HepG2 (cell line): Measurements from ENCODE around the gene CBX2.

Source experiments
- IKZF4 ChIP-seq: sonication (generic); formaldehyde crosslinking; IDR thresholded peaks from 2 replicates; pipeline ENCODE4 v1.5.1; 2020; ENCODE audit warnings: borderline replicate concordance, mild to moderate bottlenecking, low read depth, missing genetic modification reagents; ENCODE audit errors: not compliant biosample characterization
- JUND ChIP-seq: sonication (generic); formaldehyde crosslinking; IDR thresholded peaks from 2 replicates; pipeline ENCODE4 v1.8.0; 2022; ENCODE audit warnings: mild to moderate bottlenecking, missing genetic modification reagents
- MLLT10 ChIP-seq: sonication (generic); formaldehyde crosslinking; IDR thresholded peaks from 2 replicates; pipeline ENCODE4 v1.4.0; 2020; ENCODE audit warnings: missing genetic modification reagents
- NONO ChIP-seq, 2 experiments: fragments of 450-650 bp in 1 of 2; sonication (generic) in 1 of 2; formaldehyde crosslinking in 1 of 2; IDR thresholded peaks in 1 of 2; conservative IDR thresholded peaks in 1 of 2; 2 replicates each; pipeline versions ENCODE4 v1.6.1 to v1.8.0; 2017 to 2022; ENCODE audit warnings: mild to moderate bottlenecking in 1 of 2, missing genetic modification reagents in 1 of 2, moderate library complexity in 1 of 2
- TP53 ChIP-seq: sonication (generic); formaldehyde crosslinking; conservative IDR thresholded peaks from 2 replicates; pipeline ENCODE4 v1.4.0; 2020; ENCODE audit warnings: missing genetic modification reagents
- XRCC5 ChIP-seq: fragments of 200-400 bp; formaldehyde crosslinking; optimal IDR thresholded peaks from 2 replicates; pipeline ENCODE3; 2017; ENCODE audit warnings: mild to moderate bottlenecking, low read length
- ZNF251 ChIP-seq: sonication (generic); formaldehyde crosslinking; IDR thresholded peaks from 2 replicates; pipeline ENCODE4 v1.9.0; 2021; ENCODE audit warnings: mild to moderate bottlenecking, missing genetic modification reagents
- ZNF34 ChIP-seq: sonication (generic); formaldehyde crosslinking; IDR thresholded peaks from 2 replicates; pipeline ENCODE4 v1.4.0; 2020; ENCODE audit warnings: mild to moderate bottlenecking, missing genetic modification reagents, borderline replicate concordance
- ZNF510 ChIP-seq: sonication (generic); formaldehyde crosslinking; IDR thresholded peaks from 2 replicates; pipeline ENCODE4 v1.4.0; 2020; ENCODE audit warnings: low read depth, mild to moderate bottlenecking, missing genetic modification reagents
- ZNF780A ChIP-seq: sonication (generic); formaldehyde crosslinking; IDR thresholded peaks from 2 replicates; pipeline ENCODE4 v1.8.0; 2022; ENCODE audit warnings: mild to moderate bottlenecking, missing genetic modification reagents, moderate library complexity
- TF ChIP-seq, protein P1 (sequence below): IDR thresholded peaks from 2 replicates; pipeline ENCODE4 v1.6.1; 2012; ENCODE audit warnings: inconsistent platforms
- TF ChIP-seq, protein P2 (sequence below): sonication (generic); formaldehyde crosslinking; IDR thresholded peaks from 2 replicates; pipeline ENCODE4 v1.4.0; 2020; ENCODE audit warnings: missing genetic modification reagents
- TF ChIP-seq, protein P3 (sequence below): sonication (generic); formaldehyde crosslinking; IDR thresholded peaks from 2 replicates; pipeline ENCODE4 v1.5.0; 2020; ENCODE audit warnings: mild to moderate bottlenecking, missing genetic modification reagents, moderate library complexity

DNA sequence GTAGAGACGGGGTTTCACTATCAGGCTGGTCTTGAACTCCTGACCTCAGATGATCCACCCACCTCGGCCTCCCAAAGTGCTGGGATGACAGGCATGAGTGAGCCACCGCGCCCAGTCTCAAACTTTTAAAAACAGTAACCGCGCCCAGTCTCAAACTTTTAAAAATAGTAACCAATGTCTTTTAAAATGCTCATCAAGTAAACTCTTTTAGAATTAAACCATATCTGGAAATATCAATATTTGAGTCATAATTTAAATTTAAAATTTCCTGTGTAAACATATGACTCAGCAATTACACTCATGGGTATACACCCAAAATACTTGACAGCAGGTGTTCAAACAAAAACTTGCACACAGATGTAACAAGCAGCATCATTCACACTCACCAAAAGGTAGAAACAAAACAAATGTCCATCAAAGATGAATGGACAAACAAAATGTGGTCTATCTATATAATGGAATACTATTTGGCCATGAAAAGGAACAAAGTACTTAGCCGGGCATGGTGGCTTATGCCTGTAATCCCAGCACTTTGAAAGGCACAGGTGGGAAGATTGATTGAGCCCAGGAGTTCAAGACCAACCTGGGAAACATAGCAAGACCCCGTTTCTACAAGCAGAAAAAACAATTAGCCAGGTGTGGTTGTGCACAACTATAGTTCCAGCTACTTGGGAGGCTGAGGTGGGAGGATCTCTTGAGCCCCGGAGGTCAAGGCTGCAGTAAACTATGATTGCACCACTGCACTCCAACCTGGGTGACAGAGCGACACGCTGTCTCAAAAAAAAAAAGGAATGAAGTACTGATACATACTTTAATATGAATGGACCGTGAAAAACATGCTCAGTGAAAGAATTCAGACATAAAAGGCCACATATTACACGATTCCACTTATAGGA is 27.1 kb upstream of the CBX2 start:
- TF ChIP-seq, protein P1, sequence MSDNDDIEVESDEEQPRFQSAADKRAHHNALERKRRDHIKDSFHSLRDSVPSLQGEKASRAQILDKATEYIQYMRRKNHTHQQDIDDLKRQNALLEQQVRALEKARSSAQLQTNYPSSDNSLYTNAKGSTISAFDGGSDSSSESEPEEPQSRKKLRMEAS, result no peak
- TF ChIP-seq ZNF510 (no peak), ZNF780A (no peak), ZNF34 (CRISPR knock-in tag) (no peak), MLLT10 (CRISPR knock-in tag) (no peak), NONO (IDR thresholded peaks at IDR 0.05) (no peak), NONO (CRISPR knock-in tag; conservative IDR thresholded peaks at IDR 0.05) (no peak), TP53 (CRISPR knock-in tag) (no peak), XRCC5 (no peak), IKZF4 (CRISPR knock-in tag) (no peak), ZNF251 (CRISPR knock-in tag) (no peak), JUND (CRISPR knock-in tag) (no peak)
- TF ChIP-seq, protein P2, sequence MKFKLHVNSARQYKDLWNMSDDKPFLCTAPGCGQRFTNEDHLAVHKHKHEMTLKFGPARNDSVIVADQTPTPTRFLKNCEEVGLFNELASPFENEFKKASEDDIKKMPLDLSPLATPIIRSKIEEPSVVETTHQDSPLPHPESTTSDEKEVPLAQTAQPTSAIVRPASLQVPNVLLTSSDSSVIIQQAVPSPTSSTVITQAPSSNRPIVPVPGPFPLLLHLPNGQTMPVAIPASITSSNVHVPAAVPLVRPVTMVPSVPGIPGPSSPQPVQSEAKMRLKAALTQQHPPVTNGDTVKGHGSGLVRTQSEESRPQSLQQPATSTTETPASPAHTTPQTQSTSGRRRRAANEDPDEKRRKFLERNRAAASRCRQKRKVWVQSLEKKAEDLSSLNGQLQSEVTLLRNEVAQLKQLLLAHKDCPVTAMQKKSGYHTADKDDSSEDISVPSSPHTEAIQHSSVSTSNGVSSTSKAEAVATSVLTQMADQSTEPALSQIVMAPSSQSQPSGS (CRISPR knock-in tag), result no peak
- TF ChIP-seq, protein P3, sequence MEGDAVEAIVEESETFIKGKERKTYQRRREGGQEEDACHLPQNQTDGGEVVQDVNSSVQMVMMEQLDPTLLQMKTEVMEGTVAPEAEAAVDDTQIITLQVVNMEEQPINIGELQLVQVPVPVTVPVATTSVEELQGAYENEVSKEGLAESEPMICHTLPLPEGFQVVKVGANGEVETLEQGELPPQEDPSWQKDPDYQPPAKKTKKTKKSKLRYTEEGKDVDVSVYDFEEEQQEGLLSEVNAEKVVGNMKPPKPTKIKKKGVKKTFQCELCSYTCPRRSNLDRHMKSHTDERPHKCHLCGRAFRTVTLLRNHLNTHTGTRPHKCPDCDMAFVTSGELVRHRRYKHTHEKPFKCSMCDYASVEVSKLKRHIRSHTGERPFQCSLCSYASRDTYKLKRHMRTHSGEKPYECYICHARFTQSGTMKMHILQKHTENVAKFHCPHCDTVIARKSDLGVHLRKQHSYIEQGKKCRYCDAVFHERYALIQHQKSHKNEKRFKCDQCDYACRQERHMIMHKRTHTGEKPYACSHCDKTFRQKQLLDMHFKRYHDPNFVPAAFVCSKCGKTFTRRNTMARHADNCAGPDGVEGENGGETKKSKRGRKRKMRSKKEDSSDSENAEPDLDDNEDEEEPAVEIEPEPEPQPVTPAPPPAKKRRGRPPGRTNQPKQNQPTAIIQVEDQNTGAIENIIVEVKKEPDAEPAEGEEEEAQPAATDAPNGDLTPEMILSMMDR (CRISPR knock-in tag), result no peak
